Measurements from ENCODE around the gene GGACT.
A peak's percentile ranks its signal among the peaks of the same experiment; 100 is the strongest.

Gene GGACT

GRCh38 chr13:100522618-100523309 is 65.8 kb downstream of the GGACT start:
- no peaks in the 10 kb centered on the region for H3K9me3 Mint-ChIP-seq

DNA sequence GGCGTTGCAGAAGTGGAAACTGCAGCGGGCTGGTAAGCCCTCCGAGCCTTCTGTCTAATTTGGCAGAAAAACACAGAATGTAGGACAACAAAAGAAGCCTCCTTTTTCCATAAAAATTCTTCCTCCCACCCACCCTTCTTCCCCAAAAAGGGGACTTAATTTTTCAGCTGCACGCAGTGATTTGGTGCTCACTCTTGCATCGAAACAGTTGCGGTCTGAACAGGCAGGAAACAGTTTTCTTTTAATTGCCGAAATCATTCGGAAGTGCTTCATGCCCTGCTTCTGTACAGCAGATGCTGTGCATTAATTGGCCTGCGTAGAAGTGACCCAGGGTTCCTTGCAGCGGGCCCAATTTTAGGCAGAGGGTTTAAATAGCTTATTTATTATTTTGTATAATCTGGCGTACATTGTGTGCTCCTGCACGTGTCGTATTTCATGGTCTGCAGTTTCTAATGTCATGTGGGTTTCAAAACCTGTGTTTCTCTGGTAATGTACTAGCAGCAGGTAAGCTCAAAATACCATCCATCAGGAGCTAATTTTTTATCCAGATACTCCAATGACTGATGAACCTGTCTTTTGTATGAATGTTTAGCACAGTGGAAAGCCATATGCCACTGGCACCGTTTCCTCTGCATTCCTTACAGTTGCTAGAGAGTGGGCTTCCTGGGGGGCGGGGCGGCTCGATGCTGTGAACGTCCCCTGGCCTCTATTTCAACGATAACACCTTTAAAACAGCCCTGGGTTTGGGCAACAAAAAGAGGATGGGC is 66.6 kb downstream of the GGACT start:
- Mint-ChIP-seq H3K4me1 (peaks cover 23% of the 10 kb centered on the region), H3K27me3 (ENCODE audit: low read depth) (peaks cover 15% of the 10 kb centered on the region), H3K27ac (peak overlapping the region; percentile 37 to 59 (median 47)), H3K4me3 (no peak overlapping the region), H3K9me3 (no peaks in the 10 kb centered on the region), H3K36me3 (ENCODE audit: low read depth) (peaks cover 6% of the 10 kb centered on the region)
- TF ChIP-seq CTCF (IDR thresholded peaks at IDR 0.05; ENCODE audit: unreplicated experiment in 3 of 3), result no peak

More at GRCh38 chr13:100522618-100523309, 65.8 kb downstream of the GGACT start:
- H3K27ac Mint-ChIP-seq, result peak overlapping the region in 2 of 3 experiments; percentile 37 to 47
- H3K27me3 Mint-ChIP-seq (ENCODE audit: low read depth), result peaks cover 15% of the 10 kb centered on the region
- H3K4me1 Mint-ChIP-seq, result peaks cover 23% of the 10 kb centered on the region
- peaks cover 12% of the 10 kb centered on the region for H3K36me3 Mint-ChIP-seq (ENCODE audit: low read depth)
- no peak for TF ChIP-seq CTCF (IDR thresholded peaks at IDR 0.05; ENCODE audit: unreplicated experiment in 3 of 3)
- H3K4me3 Mint-ChIP-seq, result no peak overlapping the region

GRCh38 chr13:100520936-100521850 is 67.4 kb downstream of the GGACT start:
- Mint-ChIP-seq H3K27me3 (ENCODE audit: low read depth) (peaks cover 15% of the 10 kb centered on the region), H3K4me1 (peaks cover 23% of the 10 kb centered on the region), H3K4me3 (peak overlapping the region in 2 of 3 experiments; percentile 9 to 26), H3K36me3 (ENCODE audit: low read depth) (peaks cover 4% of the 10 kb centered on the region), H3K9me3 (no peaks in the 10 kb centered on the region), H3K27ac (peak overlapping the region; percentile 9 to 59 (median 24))
- peak in 1 of 3 experiments; percentile 13 for TF ChIP-seq CTCF (IDR thresholded peaks at IDR 0.05; ENCODE audit: unreplicated experiment in 3 of 3)

GRCh38 chr13:100519626-100520025 is 69.0 kb downstream of the GGACT start:
- Mint-ChIP-seq H3K36me3 (ENCODE audit: low read depth) (peaks cover 4% of the 10 kb centered on the region), H3K4me1 (peaks cover 25% of the 10 kb centered on the region)

More at GRCh38 chr13:100519626-100520025, 69.0 kb downstream of the GGACT start:
- Mint-ChIP-seq H3K27ac (no peak overlapping the region), H3K9me3 (no peaks in the 10 kb centered on the region), H3K27me3 (ENCODE audit: low read depth) (peaks cover 19% of the 10 kb centered on the region), H3K4me3 (no peak overlapping the region)
- TF ChIP-seq CTCF (IDR thresholded peaks at IDR 0.05; ENCODE audit: unreplicated experiment in 3 of 3), result no peak

Data from nephron (organoid).